Fibroblast of the aortic adventitia (primary cell): Measurements from ENCODE around the gene ING2. TPM values are rescaled to one million over a fixed set of nuclear protein-coding genes. Genes with fewer than 3 reads are reported as not detected.
A peak's percentile ranks its signal among the peaks of the same experiment; 100 is the strongest.

Source experiments
- DNase-seq: peaks from one replicate; pipeline ENCODE4 v3.0.0-alpha.2; 2010; ENCODE audit warnings: low read depth
- H3K4me3 ChIP-seq: 2 replicates; pipeline ENCODE4 v1.5.1; 2011; ENCODE audit warnings: low read depth, mild to moderate bottlenecking, control low read depth, low read length, moderate library complexity
- CTCF ChIP-seq: IDR thresholded peaks from 2 replicates; pipeline ENCODE4 v1.5.1; 2011; ENCODE audit warnings: mild to moderate bottlenecking, low read length, control low read depth, inconsistent platforms; ENCODE audit not compliant: insufficient read depth
- total RNA-seq: library from RNA; depleted of rRNA; stranded (reverse); fragments of >200 nt; gene quantifications from 2 replicates; pipeline ENCODE4 v1.2.3, GENCODE V29; 2012; ENCODE audit warnings: low replicate concordance

Gene ING2
- total RNA-seq, 1 donor, result 14.8 TPM

- TF ChIP-seq CTCF, result no peak
- no peak for DNase-seq
Observed at GRCh38 chr4:183483997-183484396, 20.9 kb upstream of the ING2 start.

GRCh38 chr4:183485411-183486160, 19.3 kb upstream of the ING2 start:
- TF ChIP-seq CTCF, result no peak
- DNase-seq, result no peak
- H3K4me3 ChIP-seq, result no peak overlapping the region

More at GRCh38 chr4:183483997-183484396, 20.9 kb upstream of the ING2 start:
- no peak overlapping the region for H3K4me3 ChIP-seq

GRCh38 chr4:183492791-183493222, 12.1 kb upstream of the ING2 start:
- no peak for TF ChIP-seq CTCF
- DNase-seq, result peak; percentile 48
- H3K4me3 ChIP-seq, result no peak overlapping the region

- no peak for DNase-seq
- no peak overlapping the region for H3K4me3 ChIP-seq
- TF ChIP-seq CTCF, result no peak
Observed at GRCh38 chr4:183493246-183493645, 11.6 kb upstream of the ING2 start.

- no peak overlapping the region for H3K4me3 ChIP-seq
- no peak for TF ChIP-seq CTCF
- no peak for DNase-seq
Observed at GRCh38 chr4:183495184-183495583, 9.7 kb upstream of the ING2 start.

GRCh38 chr4:183499389-183499788, 5.5 kb upstream of the ING2 start:
- H3K4me3 ChIP-seq, result no peak overlapping the region
- no peak for TF ChIP-seq CTCF
- no peak for DNase-seq

- TF ChIP-seq CTCF, result no peak
- H3K4me3 ChIP-seq, result no peak overlapping the region
- DNase-seq, result no peak
Observed at GRCh38 chr4:183499801-183500200, 5.1 kb upstream of the ING2 start.
